GM18526 (cell line): Measurements from ENCODE around the gene IFT43.
A peak's percentile ranks its signal among the peaks of the same experiment; 100 is the strongest.

Experiments
- POLR2A ChIP-seq: IDR thresholded peaks from 3 replicates; pipeline ENCODE4 v1.6.1; 2011; ENCODE audit not compliant: insufficient read length; ENCODE audit errors: extremely low read depth

The IFT43 gene

DNA sequence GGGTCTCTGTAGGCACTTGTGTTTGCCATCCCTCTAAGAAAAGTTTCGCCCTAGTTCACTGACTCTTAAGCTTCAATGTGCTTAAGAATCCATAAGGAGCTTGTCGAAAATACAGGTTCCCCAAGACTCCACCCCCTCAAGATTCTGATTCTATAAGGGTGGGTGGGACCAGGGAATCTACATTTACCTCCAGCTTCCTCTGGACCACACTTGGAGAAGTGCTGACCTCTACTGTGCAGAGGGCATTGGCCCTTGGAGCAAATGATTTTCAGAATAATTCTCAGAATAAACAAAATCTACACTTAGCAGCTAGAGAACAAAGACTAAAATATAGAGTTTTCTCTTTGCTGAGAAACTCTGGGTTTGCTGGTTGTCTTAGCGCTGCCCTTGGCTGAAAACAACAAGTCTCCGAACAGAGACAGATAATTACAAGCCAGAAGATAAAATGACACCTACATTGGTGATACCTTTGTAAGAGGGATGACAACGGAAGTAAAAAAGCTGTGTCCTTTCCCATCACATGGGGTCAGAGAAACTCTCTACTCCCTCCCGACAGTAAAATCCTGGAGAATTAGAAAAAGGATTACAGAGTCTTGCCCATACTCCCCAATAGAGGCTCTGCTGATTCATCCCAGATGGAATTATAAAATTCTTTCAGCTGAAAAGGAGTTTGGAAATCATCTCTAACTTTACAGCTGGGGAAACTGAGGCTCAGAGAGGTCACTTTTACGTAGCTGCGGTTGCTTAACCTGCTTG, 8.6 kb upstream of the IFT43 start:
- no peak for TF ChIP-seq POLR2A

DNA sequence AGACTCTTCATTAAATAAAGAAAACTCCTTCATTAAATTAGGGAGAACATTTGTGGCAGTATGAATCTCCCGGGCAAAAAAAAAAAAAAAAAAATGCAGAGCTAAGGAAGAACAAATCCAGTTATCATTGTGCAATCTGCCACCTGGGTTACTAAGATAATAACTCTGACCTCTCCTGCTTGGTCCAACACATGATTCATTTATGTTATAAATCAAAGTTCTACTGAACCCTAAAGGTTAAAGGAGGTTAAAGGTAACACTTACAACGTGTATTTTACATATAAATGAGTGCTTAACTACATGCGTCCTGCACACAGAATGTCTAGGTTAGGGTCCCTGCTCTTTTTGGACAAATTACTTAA, 8.0 kb upstream of the IFT43 start:
- TF ChIP-seq POLR2A: no peak

DNA sequence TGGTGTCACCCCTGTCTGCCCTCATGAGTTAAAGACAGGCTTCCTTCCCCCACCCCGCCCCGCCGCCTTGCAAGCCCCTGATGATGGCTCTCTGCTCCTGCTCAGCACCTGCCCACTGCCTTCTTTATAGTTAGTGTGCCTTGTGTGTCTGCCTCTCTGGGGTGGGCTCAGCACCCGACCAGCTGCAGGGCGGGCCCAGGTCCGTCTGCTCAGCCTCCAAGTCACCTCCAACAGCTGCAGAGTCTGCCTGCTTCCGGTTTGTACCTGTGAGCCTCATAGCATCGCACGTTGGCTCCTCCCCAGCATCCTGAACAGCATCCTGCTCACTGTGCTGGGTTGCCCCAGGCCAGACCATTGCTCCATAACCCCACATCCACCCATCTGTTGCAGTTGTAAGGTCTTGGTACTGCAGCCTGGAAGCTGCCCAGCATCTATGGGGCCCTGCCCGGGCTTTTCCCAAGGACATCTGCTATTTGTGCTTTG, 7.3 kb upstream of the IFT43 start:
- no peak for TF ChIP-seq POLR2A

DNA sequence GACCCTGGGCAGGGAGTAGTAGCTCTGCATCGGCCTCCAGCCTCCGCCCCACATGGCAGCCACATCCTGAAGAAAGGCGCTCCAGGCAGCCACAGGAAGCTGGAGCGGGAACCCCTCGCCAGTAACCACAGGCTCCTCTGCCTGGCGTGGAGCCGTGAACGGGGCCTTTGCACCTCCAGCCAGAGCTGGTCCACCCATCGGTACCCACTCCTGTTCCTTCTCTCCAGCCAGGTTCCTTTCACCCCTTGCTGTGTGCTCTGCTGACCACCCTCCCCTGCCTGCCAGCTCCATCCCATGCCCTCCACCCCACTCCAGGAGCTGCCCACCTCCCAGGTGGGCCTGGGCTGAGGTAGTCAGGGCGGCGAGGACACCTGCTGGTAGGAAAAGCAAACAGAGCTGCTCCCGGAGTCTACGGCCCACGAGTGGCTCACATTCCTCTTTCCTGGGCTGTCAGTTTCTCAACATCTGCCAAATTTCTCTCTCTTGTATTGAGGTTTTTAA, 6.4 kb upstream of the IFT43 start:
- TF ChIP-seq POLR2A: no peak

DNA sequence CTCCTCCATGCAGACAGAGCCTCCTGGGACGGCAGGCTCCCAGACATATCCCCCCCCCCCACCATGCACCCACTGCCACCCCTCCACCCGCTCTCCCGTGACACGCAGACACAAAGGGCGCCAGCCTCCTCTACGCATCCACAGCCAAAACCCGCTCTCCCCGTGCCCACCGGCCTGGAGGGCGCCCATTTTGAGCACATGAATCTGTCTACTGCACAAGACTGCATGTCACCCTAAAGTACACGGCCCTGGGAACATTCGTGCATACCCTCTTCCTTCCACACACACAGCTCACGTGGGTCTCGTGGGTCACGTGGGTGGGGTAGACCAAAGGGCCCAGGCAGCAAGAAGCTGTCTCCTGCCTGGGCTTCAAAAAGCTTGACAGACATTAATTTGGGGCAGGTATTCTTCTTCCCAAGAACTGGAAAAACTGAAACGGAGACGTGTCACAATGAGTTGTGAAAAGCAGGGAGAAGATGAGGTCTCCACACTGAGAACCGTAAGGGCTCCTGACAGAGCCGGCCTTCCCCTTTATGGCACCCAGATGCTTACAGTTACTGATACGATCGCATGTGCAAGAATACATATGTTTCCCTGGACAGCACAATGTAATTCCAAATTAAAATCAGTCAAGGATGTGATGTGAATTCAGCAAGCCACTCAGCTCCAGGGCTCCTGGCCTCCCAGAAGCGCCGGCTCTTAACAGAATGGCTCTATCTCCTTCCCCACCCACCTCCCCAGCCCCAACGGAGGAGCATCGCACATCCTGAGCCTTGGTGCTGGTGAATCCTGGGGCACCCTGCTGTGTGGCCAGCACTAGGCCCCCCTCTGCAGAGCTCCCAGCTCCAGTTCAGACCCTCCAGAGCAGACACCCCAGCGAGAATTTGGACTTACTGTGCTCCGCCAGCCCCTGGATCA, 5.7 kb upstream of the IFT43 start:
- no peak for TF ChIP-seq POLR2A

DNA sequence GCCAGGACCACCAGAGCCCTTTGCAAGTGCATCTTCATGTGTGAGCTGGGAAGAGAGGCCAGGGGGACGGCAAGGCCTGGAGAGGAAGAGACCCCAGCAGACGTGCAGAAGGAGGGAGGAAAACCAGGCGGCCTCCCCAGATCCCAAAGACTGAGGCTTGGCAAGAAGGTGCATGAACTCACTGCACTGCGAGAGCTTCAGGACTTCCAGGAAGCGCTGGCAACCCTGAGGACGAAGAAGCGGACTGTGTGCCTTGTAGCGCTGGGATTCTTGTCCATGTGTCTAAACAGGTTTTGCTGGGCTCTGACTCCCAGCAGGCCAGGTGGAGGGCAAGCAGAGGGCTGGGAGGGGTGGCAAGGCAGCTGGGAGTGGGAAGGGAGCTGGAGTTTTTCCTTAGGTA, 4.7 kb upstream of the IFT43 start:
- TF ChIP-seq POLR2A: no peak

DNA sequence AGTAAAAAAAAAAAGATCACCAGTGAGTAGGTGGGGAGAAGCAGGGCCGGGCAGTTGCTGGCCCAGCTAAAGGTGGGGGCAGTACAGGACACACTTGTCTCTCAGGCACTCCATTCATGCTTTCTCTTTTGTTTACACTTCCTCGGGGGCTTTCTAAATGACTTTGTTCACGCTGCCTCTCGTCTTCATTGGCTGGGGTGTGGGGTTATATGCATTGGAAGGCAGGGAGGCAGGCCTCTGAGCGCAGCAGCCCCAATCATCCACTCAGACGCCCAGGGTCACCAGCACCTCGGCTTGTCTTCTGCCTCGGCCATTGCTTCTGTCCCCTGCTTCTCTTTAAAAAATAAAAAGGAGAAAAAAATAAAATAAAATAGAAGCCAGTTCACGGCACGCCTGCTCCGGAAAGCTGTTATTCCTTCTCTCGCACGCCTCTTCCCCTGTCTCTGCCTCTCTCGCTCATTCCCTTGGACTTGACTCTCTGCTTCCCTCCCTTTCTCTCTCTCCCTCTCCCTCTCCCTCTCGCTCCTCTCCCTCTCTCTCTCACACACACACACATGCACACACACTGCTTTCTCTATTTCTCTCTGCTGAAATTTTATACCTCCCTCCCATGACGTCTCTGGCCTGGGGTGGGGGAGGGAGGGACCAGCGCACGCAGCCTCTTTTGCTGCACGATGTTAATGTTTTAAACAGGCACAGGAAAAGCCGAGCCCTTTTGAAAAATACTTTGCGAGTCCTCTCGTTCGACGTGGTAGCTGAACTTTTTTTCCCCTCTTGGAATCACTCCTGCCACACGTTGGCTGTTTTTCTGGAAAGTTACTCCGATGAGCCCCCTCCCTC, 3.9 kb upstream of the IFT43 start, which contains the start of gene TGFB3:
TSS of gene TGFB3 (minus strand) at position 570 of the 840 bp plus-strand sequence. CDS start 1,102 bp downstream, outside the sequence.
- peak; percentile 23 for TF ChIP-seq POLR2A

DNA sequence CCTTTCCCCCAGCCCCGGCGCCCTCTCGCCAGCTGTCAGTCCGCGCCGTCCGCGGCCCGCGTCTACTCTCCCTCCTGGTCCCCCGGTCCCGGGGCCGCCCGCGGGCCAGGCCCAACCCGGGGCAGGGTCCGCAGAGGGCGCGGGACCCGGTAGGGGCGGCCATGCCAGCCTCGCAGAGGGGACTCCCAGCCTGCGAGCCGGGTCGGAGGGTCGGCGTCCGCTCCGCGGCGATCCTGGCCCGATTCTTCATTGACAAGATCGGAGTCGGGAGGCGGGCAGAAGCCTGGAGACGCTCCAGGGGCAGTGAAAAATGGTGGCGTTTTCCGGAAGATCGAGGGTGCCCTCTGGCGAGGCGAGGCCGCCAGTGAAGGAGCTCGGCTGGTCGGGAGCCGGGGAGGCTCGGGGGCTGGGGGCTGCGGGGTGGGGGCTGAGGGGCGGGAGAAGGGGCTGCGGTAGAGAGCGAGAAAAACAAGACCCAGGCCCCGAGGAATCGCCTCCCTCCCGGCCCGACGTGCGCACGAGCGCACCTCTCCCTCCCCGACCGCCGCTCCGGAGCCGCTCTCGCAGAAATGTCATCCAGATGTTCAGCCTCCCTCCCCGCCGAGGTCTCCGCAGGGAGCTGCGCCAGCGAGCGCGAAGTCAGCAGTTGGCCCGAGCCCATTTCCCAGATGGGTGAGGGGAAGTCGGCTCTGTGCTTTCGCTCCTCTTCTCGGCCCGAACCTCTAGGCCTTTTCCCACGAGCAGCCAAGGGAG, 3.1 kb upstream of the IFT43 start:
- no peak for TF ChIP-seq POLR2A

DNA sequence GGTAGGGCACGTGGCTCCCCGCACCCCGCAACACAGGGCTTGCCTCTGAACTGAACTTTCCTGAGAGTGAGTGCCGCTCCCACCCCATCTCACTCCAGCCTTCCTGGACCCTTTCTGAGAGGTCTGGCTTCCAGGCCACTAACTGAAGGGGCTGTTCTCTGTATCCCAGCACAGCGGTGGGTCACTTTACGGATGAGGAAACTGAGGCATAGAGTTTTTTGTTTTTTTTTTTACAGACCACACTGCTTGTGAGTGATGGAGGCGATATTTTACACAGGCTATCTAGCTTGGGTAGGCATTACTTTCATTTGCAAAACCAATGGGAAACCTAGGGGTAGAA, 2.6 kb upstream of the IFT43 start:
- no peak for TF ChIP-seq POLR2A

DNA sequence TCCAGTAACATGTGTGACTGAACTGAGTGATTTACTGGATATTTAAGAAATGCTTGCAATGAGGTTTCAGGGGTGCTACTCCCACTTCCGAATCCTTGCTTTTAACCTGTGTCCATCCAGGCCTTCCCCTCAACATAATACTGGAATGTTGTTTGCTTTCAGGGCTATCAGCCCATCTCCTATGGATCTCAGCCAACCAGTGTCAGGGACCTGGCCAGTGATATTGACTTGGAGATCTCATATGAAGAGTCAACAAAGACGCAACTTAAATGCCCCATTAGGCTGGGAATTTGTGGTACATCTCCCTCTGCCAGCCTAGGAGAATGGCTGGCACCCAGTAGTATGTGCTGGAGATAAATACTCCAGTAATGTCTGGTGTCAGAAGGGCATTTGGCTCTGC, 889 bp upstream of the IFT43 start:
- TF ChIP-seq POLR2A: no peak

DNA sequence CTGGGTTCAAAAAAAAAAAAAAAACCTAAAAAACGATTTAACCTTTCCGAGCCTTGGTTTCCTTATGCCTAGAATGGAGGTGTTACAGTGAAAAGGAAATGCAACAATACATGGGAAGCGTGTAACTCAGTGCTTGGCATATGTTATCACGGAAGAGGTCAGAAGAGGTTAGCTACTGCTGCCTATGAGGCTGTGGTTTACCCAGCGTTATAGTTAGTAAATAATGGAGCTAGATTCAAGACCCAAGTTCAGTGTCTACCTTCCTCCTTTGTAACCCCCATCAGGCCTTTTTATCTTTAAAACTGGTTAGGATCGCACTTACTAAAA, 839 bp downstream of the IFT43 start:
- no peak for TF ChIP-seq POLR2A

DNA sequence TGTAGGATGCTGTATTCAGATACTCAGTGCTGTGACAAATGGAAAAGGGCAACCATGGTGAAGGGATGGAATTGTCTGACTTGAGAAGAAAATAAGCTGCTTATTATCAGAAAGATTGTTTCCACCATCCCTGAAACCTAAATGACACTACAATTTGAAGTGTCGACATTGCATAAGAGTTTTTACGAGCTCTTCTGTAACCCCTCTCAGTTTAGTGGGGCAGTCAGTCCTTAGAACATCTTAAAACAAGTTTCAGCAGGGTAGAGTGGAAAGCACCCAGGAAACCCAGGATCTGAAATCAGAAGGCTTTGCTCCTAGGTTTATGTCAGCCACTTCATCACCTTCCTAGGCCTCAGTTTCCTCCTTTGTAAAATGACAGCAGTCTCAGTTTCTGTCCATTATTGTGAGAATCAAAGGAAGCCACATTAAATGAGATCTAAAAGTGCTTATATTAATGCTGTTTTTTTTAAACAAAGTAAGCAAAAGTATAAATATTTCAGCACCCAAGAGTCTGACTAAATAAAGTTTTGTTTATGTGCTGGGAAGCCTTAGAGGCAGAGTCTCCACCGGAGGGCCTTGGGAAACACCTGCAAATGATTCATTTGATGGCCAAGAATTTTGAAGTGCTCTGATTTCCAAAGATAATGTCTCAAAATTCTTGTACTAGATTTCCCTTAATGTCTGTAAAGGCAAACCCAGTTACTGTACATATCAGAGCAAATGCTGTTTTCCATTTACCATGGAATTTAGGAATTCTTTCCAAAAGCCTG, 1.8 kb downstream of the IFT43 start:
- no peak for TF ChIP-seq POLR2A

DNA sequence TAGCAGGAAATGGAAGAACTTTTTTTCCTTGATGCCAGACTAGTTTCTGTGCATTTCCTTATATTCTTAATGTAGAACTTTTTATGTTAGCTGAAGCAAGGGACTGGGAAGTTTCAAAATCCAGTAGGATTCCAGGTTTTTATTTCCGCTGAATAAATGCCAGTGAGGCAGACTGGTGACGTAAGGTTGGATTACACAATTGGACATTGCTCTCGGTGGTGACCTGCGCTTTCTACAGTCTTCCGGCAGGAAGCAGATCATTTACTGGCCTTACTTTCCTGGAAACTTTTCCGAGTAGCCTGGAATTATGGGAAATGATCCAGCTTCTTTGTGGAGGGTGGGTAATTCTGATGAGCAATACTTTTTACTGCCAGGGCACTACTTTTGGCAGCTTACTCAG, 3.6 kb downstream of the IFT43 start:
- TF ChIP-seq POLR2A: no peak

DNA sequence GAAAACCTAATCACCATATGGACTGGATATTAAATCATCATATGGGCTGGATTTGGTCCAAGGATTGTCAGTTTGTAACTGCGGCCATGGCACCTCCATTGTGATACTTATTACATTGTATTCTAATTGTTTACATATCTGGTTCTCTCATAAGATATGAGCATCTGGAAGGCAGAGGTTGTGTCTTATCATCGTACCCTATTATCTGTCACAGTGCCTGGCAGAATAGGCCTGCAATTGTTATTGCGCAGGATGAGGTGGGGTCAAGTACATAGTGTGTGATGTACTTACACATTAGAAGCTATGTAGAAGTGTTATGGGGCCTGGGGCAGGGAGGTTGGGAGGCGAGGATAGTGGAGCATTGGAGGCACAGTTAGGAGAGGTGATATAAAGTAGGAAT, 4.7 kb downstream of the IFT43 start:
- no peak for TF ChIP-seq POLR2A

DNA sequence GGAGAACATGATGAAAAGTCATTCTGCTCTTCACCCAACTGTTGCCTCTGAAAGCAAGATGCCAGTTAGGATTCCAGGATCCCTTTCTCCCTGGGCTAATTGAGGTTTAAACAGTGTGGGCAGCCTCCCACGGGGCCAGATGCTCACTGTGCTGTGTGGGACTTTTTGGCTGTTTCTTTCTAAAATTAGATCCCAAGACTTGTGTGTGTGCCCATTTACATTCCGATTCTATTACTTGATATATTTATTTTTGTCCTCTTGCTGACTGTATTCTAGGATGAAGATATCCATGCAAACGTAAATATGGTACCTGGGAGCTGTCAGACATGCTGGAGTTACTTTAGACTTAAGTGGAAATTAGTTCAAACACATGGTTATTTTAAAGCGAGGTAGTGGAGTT, 6.2 kb downstream of the IFT43 start:
- TF ChIP-seq POLR2A: no peak
